GM18868 (cell line): Measurements from ENCODE around the gene NFIB.
A peak's percentile ranks its signal among the peaks of the same experiment; 100 is the strongest.

Experiments used
- ATAC-seq: cut with Tn5 transposase; IDR thresholded peaks from one replicate; pipeline ENCODE4 v1.9.1; 2021; ENCODE audit warnings: mild to moderate bottlenecking, moderate library complexity; ENCODE audit not compliant: unreplicated experiment

The NFIB gene

GRCh38 chr9:14313951-14314423 lies at the start of gene NFIB:
NFIB (minus strand) TSS chr9:14314141; CDS start chr9:14313511, 630 bp downstream.
- no peak for ATAC-seq

GRCh38 chr9:14362175-14362574 lies 48.2 kb upstream of the NFIB start:
- no peak for ATAC-seq

- no peak for ATAC-seq
These were observed 47.1 kb upstream of the NFIB start for GRCh38 chr9:14361074-14361473.

GRCh38 chr9:14358523-14358922 lies 44.6 kb upstream of the NFIB start:
- no peak for ATAC-seq

- ATAC-seq, result no peak
These were observed 42.7 kb upstream of the NFIB start for GRCh38 chr9:14356351-14357265.

GRCh38 chr9:14354201-14354600 lies 40.3 kb upstream of the NFIB start:
- ATAC-seq, result no peak

GRCh38 chr9:14353222-14354056 lies 39.5 kb upstream of the NFIB start:
- peak; percentile 87 for ATAC-seq

GRCh38 chr9:14352503-14352902 lies 38.6 kb upstream of the NFIB start:
- ATAC-seq, result no peak

GRCh38 chr9:14351221-14351836 lies 37.4 kb upstream of the NFIB start:
- no peak for ATAC-seq

- no peak for ATAC-seq
These were observed 36.8 kb upstream of the NFIB start for GRCh38 chr9:14350754-14351153.

GRCh38 chr9:14350349-14350728 lies 36.4 kb upstream of the NFIB start:
- ATAC-seq, result no peak

- no peak for ATAC-seq
These were observed 35.8 kb upstream of the NFIB start for GRCh38 chr9:14349447-14350348.

GRCh38 chr9:14349146-14349446 lies 35.2 kb upstream of the NFIB start:
- ATAC-seq, result no peak

GRCh38 chr9:14348373-14349145 lies 34.6 kb upstream of the NFIB start:
- ATAC-seq, result no peak

- no peak for ATAC-seq
These were observed 34.1 kb upstream of the NFIB start for GRCh38 chr9:14348123-14348372.

GRCh38 chr9:14347406-14348122 lies 33.6 kb upstream of the NFIB start:
- ATAC-seq, result no peak

GRCh38 chr9:14346811-14347405 lies 33.0 kb upstream of the NFIB start:
- no peak for ATAC-seq

- no peak for ATAC-seq
These were observed 32.4 kb upstream of the NFIB start for GRCh38 chr9:14346231-14346791.
